Measurements from ENCODE around the gene SUN1. TPM values are rescaled to one million over a fixed set of nuclear protein-coding genes. Genes with fewer than 3 reads are reported as not detected.

SUN1 gene
- total and polyA plus RNA-seq, 2 donors (not counting 1 experiment from before 2014, with no cell fraction given), result 185 to 220 TPM

GRCh38 chr7:902996-903395 is 70.7 kb downstream of the SUN1 start:
- Histone ChIP-seq H4K20me1 (ENCODE audit: control insufficient read depth, extremely low read depth, insufficient read depth, low read length) (no peaks in the 10 kb centered on the region), H3K4me3 (replicated peaks in 1 of 4; ENCODE audit: control extremely low read depth in 1 of 4, insufficient read depth in 1 of 4, low read depth in 3 of 4, low read length in 4 of 4) (no peak overlapping the region), H3K4me1 (ENCODE audit: control insufficient read depth, extremely low read depth, insufficient read depth, low read length) (peaks cover 9% of the 10 kb centered on the region), H3K27me3 (ENCODE audit: control insufficient read depth, insufficient read depth, low read length) (peaks cover 5% of the 10 kb centered on the region), H3K9ac (ENCODE audit: insufficient read depth, low read length) (no peak overlapping the region), H3K4me2 (ENCODE audit: extremely low read depth, insufficient read depth, low read length) (no peak overlapping the region), H3K9me3 (ENCODE audit: control insufficient read depth, insufficient read depth, low read depth, low read length) (no peaks in the 10 kb centered on the region), H2AFZ (ENCODE audit: low read length) (no peak overlapping the region), H3K79me2 (ENCODE audit: control insufficient read depth, insufficient read depth, low read length) (no peaks in the 10 kb centered on the region), H3K36me3 (ENCODE audit: control insufficient read depth, insufficient read depth, low read length) (peaks cover 3% of the 10 kb centered on the region), H3K27ac (ENCODE audit: insufficient read depth, low read length) (no peak overlapping the region)
- no peak for DNase-seq (ENCODE audit: low read depth in 2 of 2)
- TF ChIP-seq CTCF (conservative IDR thresholded peaks at IDR 0.05 in 1 of 2, IDR thresholded peaks at IDR 0.05 in 1 of 2; ENCODE audit: low read depth in 1 of 2, low read length in 2 of 2) (no peak), EZH2 (IDR thresholded peaks at IDR 0.05; ENCODE audit: low read length, missing control alignments) (no peak)

- TF ChIP-seq EZH2 (IDR thresholded peaks at IDR 0.05; ENCODE audit: low read length, missing control alignments) (no peak), CTCF (conservative IDR thresholded peaks at IDR 0.05 in 1 of 2, IDR thresholded peaks at IDR 0.05 in 1 of 2; ENCODE audit: low read depth in 1 of 2, low read length in 2 of 2) (no peak)
- H3K9ac ChIP-seq (ENCODE audit: insufficient read depth, low read length), result peak overlapping the region; percentile 44
These were observed 71.9 kb downstream of the SUN1 start for GRCh38 chr7:903921-904755.

GRCh38 chr7:904847-905246 is 72.6 kb downstream of the SUN1 start:
- Histone ChIP-seq H3K79me2 (ENCODE audit: control insufficient read depth, insufficient read depth, low read length) (no peaks in the 10 kb centered on the region), H3K9ac (ENCODE audit: insufficient read depth, low read length) (peak overlapping the region; percentile 44), H3K9me3 (ENCODE audit: control insufficient read depth, insufficient read depth, low read depth, low read length) (no peaks in the 10 kb centered on the region), H3K36me3 (ENCODE audit: control insufficient read depth, insufficient read depth, low read length) (no peaks in the 10 kb centered on the region), H3K27ac (ENCODE audit: insufficient read depth, low read length) (no peak overlapping the region), H3K4me2 (ENCODE audit: extremely low read depth, insufficient read depth, low read length) (peak overlapping the region; percentile 72), H3K4me3 (replicated peaks in 1 of 4; ENCODE audit: control extremely low read depth in 1 of 4, insufficient read depth in 1 of 4, low read depth in 3 of 4, low read length in 4 of 4) (peak overlapping the region in 1 of 4 experiments; percentile 25), H3K27me3 (ENCODE audit: control insufficient read depth, insufficient read depth, low read length) (peaks cover 5% of the 10 kb centered on the region), H4K20me1 (ENCODE audit: control insufficient read depth, extremely low read depth, insufficient read depth, low read length) (no peaks in the 10 kb centered on the region), H2AFZ (ENCODE audit: low read length) (no peak overlapping the region), H3K4me1 (ENCODE audit: control insufficient read depth, extremely low read depth, insufficient read depth, low read length) (peaks cover 9% of the 10 kb centered on the region)
- DNase-seq (ENCODE audit: low read depth in 2 of 2), result peak; percentile 42 to 58
- TF ChIP-seq CTCF (conservative IDR thresholded peaks at IDR 0.05 in 1 of 2, IDR thresholded peaks at IDR 0.05 in 1 of 2; ENCODE audit: low read depth in 1 of 2, low read length in 2 of 2), result no peak
- no peak for TF ChIP-seq EZH2 (IDR thresholded peaks at IDR 0.05; ENCODE audit: low read length, missing control alignments)

More at GRCh38 chr7:903921-904755, 71.9 kb downstream of the SUN1 start:
- H3K27me3 ChIP-seq (ENCODE audit: control insufficient read depth, insufficient read depth, low read length), result peaks cover 5% of the 10 kb centered on the region
- no peak for DNase-seq (ENCODE audit: low read depth in 2 of 2)
- no peak overlapping the region for H3K27ac ChIP-seq (ENCODE audit: insufficient read depth, low read length)
- no peak overlapping the region for H3K4me3 ChIP-seq (replicated peaks in 1 of 4; ENCODE audit: control extremely low read depth in 1 of 4, insufficient read depth in 1 of 4, low read depth in 3 of 4, low read length in 4 of 4)
- no peaks in the 10 kb centered on the region for H3K36me3 ChIP-seq (ENCODE audit: control insufficient read depth, insufficient read depth, low read length)
- no peaks in the 10 kb centered on the region for H4K20me1 ChIP-seq (ENCODE audit: control insufficient read depth, extremely low read depth, insufficient read depth, low read length)
- H3K9me3 ChIP-seq (ENCODE audit: control insufficient read depth, insufficient read depth, low read depth, low read length), result no peaks in the 10 kb centered on the region
- no peaks in the 10 kb centered on the region for H3K79me2 ChIP-seq (ENCODE audit: control insufficient read depth, insufficient read depth, low read length)
- no peak overlapping the region for H2AFZ ChIP-seq (ENCODE audit: low read length)
- peak overlapping the region; percentile 72 for H3K4me2 ChIP-seq (ENCODE audit: extremely low read depth, insufficient read depth, low read length)
- H3K4me1 ChIP-seq (ENCODE audit: control insufficient read depth, extremely low read depth, insufficient read depth, low read length), result peaks cover 9% of the 10 kb centered on the region

Data from fibroblast of lung (primary cell).